ENCODE measurements around the gene DHH. TPM values are rescaled to one million over a fixed set of nuclear protein-coding genes. Genes with fewer than 3 reads are reported as not detected.
A peak's percentile ranks its signal among the peaks of the same experiment; 100 is the strongest.

Gene DHH
- total RNA-seq, 1 donor from 2014 or later: 0.63 TPM

- Mint-ChIP-seq H3K4me3 (peak overlapping the region; percentile 95), H3K36me3 (no peaks in the 10 kb centered on the region)
- no peak for TF ChIP-seq CTCF (IDR thresholded peaks at IDR 0.05; ENCODE audit: unreplicated experiment)
Observed at GRCh38 chr12:49061157-49061650, 33.4 kb downstream of the DHH start.

GRCh38 chr12:49060237-49061156, 34.1 kb downstream of the DHH start, which contains the start of gene KMT2D:
Gene KMT2D, minus strand, starts transcription at chr12:49060794. Its CDS starts 5,470 bp downstream, at chr12:49055324.
- Mint-ChIP-seq H3K36me3 (no peaks in the 10 kb centered on the region), H3K4me1 (peaks cover 47% of the 10 kb centered on the region), H3K27ac (peak within 1 kb of the TSS; percentile 98), H3K9me3 (no peaks in the 10 kb centered on the region), H3K27me3 (ENCODE audit: low read depth) (no peaks in the 10 kb centered on the region), H3K4me3 (peak within 1 kb of the TSS; percentile 96)
- peak; percentile 90 to 91 for DNase-seq (ENCODE audit: low spot score in 2 of 2, unreplicated experiment in 2 of 2)
- TF ChIP-seq CTCF (IDR thresholded peaks at IDR 0.05; ENCODE audit: unreplicated experiment): no peak

More at GRCh38 chr12:49061157-49061650, 33.4 kb downstream of the DHH start:
- peaks cover 40% of the 10 kb centered on the region for H3K4me1 Mint-ChIP-seq
- H3K27ac Mint-ChIP-seq: peak overlapping the region; percentile 98
- H3K9me3 Mint-ChIP-seq: no peaks in the 10 kb centered on the region
- no peaks in the 10 kb centered on the region for H3K27me3 Mint-ChIP-seq (ENCODE audit: low read depth)
- DNase-seq (ENCODE audit: low spot score in 2 of 2, unreplicated experiment in 2 of 2): no peak

- Mint-ChIP-seq H3K27ac (peak overlapping the region; percentile 95), H3K36me3 (peaks cover 7% of the 10 kb centered on the region), H3K9me3 (no peaks in the 10 kb centered on the region), H3K27me3 (ENCODE audit: low read depth) (no peaks in the 10 kb centered on the region), H3K4me1 (peaks cover 47% of the 10 kb centered on the region), H3K4me3 (peak overlapping the region; percentile 96)
- DNase-seq (ENCODE audit: low spot score in 2 of 2, unreplicated experiment in 2 of 2): peak in 1 of 2 experiments; percentile 69
- no peak for TF ChIP-seq CTCF (IDR thresholded peaks at IDR 0.05; ENCODE audit: unreplicated experiment)
Observed at GRCh38 chr12:49059299-49060171, 35.1 kb downstream of the DHH start.

- Mint-ChIP-seq H3K27me3 (ENCODE audit: low read depth) (no peaks in the 10 kb centered on the region), H3K4me3 (peak overlapping the region; percentile 96), H3K9me3 (no peaks in the 10 kb centered on the region), H3K27ac (peak overlapping the region; percentile 95), H3K36me3 (peaks cover 7% of the 10 kb centered on the region), H3K4me1 (peaks cover 45% of the 10 kb centered on the region)
- no peak for TF ChIP-seq CTCF (IDR thresholded peaks at IDR 0.05; ENCODE audit: unreplicated experiment)
- no peak for DNase-seq (ENCODE audit: low spot score in 2 of 2, unreplicated experiment in 2 of 2)
Observed at GRCh38 chr12:49059045-49059298, 35.6 kb downstream of the DHH start.

- DNase-seq (ENCODE audit: low spot score in 2 of 2, unreplicated experiment in 2 of 2): no peak
- H3K27ac Mint-ChIP-seq: peak overlapping the region; percentile 95
- no peaks in the 10 kb centered on the region for H3K27me3 Mint-ChIP-seq (ENCODE audit: low read depth)
- peaks cover 45% of the 10 kb centered on the region for H3K4me1 Mint-ChIP-seq
- no peaks in the 10 kb centered on the region for H3K9me3 Mint-ChIP-seq
- peak overlapping the region; percentile 96 for H3K4me3 Mint-ChIP-seq
- no peak for TF ChIP-seq CTCF (IDR thresholded peaks at IDR 0.05; ENCODE audit: unreplicated experiment)
- peaks cover 7% of the 10 kb centered on the region for H3K36me3 Mint-ChIP-seq
Observed at GRCh38 chr12:49058366-49059044, 36.1 kb downstream of the DHH start.
